Osteocyte (in vitro differentiated cells): Measurements from ENCODE around the gene MYO10. TPM values are rescaled to one million over a fixed set of nuclear protein-coding genes. Genes with fewer than 3 reads are reported as not detected.
"Not testable (repeated sequence)": the region's sequence is repeated elsewhere in the genome, so short reads cannot be mapped to it uniquely, and the experiment has no call there.

Experiments
- DNase-seq: peaks from one replicate; pipeline ENCODE4 v3.0.0; 2021; ENCODE audit warnings: mixed read lengths; ENCODE audit not compliant: unreplicated experiment; ENCODE audit errors: extremely low spot score
- H3K27ac Mint-ChIP-seq: one replicate; pipeline ENCODE4 v1.8.0; 2021; ENCODE audit warnings: mild to moderate bottlenecking, mixed read lengths; ENCODE audit not compliant: unreplicated experiment
- H3K27me3 Mint-ChIP-seq: one replicate; pipeline ENCODE4 v1.8.0; 2021; ENCODE audit warnings: mixed read lengths; ENCODE audit not compliant: unreplicated experiment
- H3K36me3 Mint-ChIP-seq: one replicate; pipeline ENCODE4 v1.8.0; 2021; ENCODE audit warnings: mixed read lengths; ENCODE audit not compliant: unreplicated experiment
- H3K4me1 Mint-ChIP-seq: one replicate; pipeline ENCODE4 v1.8.0; 2021; ENCODE audit warnings: mixed read lengths; ENCODE audit not compliant: unreplicated experiment
- H3K4me3 Mint-ChIP-seq: one replicate; pipeline ENCODE4 v1.8.0; 2021; ENCODE audit warnings: mild to moderate bottlenecking, moderate library complexity, mixed read lengths; ENCODE audit not compliant: unreplicated experiment
- H3K9me3 Mint-ChIP-seq: one replicate; pipeline ENCODE4 v1.8.0; 2021; ENCODE audit warnings: mixed read lengths; ENCODE audit not compliant: unreplicated experiment
- total RNA-seq: library from RNA; stranded (reverse); gene quantifications from 2 replicates; pipeline ENCODE4 v1.2.1, GENCODE V29; 2021
- TF ChIP-seq, protein P1 (sequence below): fragments of 200-600 bp; sonication (generic); IDR thresholded peaks from 2 replicates; pipeline ENCODE4 v1.5.0; 2021; ENCODE audit warnings: antibody characterized with exemption, mild to moderate bottlenecking, moderate library complexity

MYO10 gene
- total RNA-seq, 1 donor from 2014 or later, result 87.8 TPM

- no peaks in the 10 kb centered on the region for H3K9me3 Mint-ChIP-seq
- peaks cover 43% of the 10 kb centered on the region for H3K36me3 Mint-ChIP-seq
- no peak for DNase-seq
- peak overlapping the region; percentile 10 for H3K27ac Mint-ChIP-seq
- no peaks in the 10 kb centered on the region for H3K27me3 Mint-ChIP-seq
- H3K4me1 Mint-ChIP-seq, result peaks cover 44% of the 10 kb centered on the region
- TF ChIP-seq, protein P1, sequence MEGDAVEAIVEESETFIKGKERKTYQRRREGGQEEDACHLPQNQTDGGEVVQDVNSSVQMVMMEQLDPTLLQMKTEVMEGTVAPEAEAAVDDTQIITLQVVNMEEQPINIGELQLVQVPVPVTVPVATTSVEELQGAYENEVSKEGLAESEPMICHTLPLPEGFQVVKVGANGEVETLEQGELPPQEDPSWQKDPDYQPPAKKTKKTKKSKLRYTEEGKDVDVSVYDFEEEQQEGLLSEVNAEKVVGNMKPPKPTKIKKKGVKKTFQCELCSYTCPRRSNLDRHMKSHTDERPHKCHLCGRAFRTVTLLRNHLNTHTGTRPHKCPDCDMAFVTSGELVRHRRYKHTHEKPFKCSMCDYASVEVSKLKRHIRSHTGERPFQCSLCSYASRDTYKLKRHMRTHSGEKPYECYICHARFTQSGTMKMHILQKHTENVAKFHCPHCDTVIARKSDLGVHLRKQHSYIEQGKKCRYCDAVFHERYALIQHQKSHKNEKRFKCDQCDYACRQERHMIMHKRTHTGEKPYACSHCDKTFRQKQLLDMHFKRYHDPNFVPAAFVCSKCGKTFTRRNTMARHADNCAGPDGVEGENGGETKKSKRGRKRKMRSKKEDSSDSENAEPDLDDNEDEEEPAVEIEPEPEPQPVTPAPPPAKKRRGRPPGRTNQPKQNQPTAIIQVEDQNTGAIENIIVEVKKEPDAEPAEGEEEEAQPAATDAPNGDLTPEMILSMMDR, result no peak
- H3K4me3 Mint-ChIP-seq, result no peak overlapping the region
Measured at GRCh38 chr5:16740811-16741392, 195.2 kb downstream of the MYO10 start.

DNA sequence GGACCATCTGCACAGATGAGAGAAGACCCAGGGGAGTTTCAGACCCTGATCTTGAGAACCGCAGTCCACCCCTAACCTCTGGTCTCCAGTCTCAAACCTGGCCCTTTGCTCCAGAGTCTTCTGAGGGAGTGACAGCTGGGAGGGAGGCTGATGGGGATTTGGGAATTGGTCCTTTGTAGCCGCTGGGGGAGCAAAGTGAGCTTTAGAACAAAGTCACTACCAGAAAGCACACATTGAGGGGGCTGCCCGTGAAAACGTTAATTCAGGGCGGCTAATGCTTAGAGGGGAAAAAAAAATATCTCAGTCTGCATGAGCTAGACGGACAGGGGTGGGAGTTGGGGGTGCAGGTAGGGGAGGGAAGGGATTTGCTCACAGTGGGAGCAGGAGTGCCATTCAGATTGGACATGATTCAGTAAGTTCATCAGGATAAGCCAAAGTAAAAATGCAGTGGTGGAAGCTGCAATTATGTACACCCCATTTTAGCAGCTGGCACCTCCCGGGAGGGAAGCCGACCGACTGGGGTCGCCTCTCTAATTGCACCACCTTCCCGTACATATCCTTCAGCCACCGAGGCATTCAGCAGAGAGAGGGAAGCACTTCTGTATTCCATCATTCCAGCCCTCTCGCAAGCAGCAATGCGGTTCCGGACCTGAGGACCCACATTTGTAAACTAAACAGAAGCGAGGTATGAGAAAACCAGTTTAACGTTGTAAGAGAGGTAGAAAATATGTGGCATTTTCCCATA lies 195.8 kb downstream of the MYO10 start:
- no peak for DNase-seq
- Mint-ChIP-seq H3K4me1 (peaks cover 48% of the 10 kb centered on the region), H3K4me3 (no peak overlapping the region)

GRCh38 chr5:16738393-16738792 lies 197.7 kb downstream of the MYO10 start:
- not testable (repeated sequence) for H3K4me3 Mint-ChIP-seq, H3K27ac Mint-ChIP-seq, DNase-seq, H3K9me3 Mint-ChIP-seq, H3K27me3 Mint-ChIP-seq
- Mint-ChIP-seq H3K36me3 (peaks cover 42% of the 10 kb centered on the region), H3K4me1 (peaks cover 48% of the 10 kb centered on the region)

More for the DNA sequence above, 195.8 kb downstream of the MYO10 start:
- peaks cover 43% of the 10 kb centered on the region for H3K36me3 Mint-ChIP-seq
- H3K27ac Mint-ChIP-seq, result peak overlapping the region; percentile 27
- no peaks in the 10 kb centered on the region for H3K9me3 Mint-ChIP-seq
- TF ChIP-seq, protein P1, result no peak
- H3K27me3 Mint-ChIP-seq, result no peaks in the 10 kb centered on the region

DNA sequence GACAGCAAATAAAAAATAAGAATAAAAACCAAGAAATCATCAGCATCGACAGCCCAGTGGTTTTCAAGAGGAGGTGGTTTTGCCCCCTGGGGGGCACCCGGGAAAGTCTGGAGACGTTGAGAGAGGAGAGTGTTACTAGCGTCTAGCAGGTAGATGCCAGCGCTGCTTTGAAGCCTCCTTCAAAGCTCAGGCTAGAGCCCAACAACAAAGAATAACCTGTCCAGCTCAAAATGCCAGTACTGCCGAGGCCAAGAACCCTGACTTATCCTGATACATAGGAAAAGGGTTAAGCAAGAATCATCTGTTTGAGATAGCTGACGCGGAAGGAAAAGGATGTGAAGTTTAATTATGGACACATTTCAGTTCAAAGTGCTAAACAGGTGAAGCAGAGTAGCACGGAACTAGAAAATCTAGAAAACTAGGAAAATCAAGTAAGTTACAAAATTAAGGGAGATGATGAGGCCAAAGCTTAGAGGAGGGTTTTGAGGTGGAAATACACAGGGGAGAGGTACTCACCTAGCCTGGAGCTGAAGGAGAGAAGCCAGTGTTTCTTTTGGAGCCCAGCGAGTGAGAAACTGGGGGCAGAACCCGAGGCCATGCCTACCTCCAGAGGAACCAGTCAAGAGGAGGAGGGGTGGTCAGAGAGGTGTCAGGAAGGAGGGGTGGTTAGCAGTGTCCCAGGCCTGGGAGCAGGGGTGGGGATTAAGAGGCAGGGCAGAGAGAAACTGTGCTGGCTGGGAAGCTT lies 198.3 kb downstream of the MYO10 start:
- DNase-seq, result no peak
- H3K27ac Mint-ChIP-seq, result peak overlapping the region; percentile 45
- H3K4me1 Mint-ChIP-seq, result peaks cover 44% of the 10 kb centered on the region
- no peak overlapping the region for H3K4me3 Mint-ChIP-seq
- H3K27me3 Mint-ChIP-seq, result no peaks in the 10 kb centered on the region
- TF ChIP-seq, protein P1, result no peak
- no peaks in the 10 kb centered on the region for H3K9me3 Mint-ChIP-seq
- H3K36me3 Mint-ChIP-seq, result peaks cover 45% of the 10 kb centered on the region

DNA sequence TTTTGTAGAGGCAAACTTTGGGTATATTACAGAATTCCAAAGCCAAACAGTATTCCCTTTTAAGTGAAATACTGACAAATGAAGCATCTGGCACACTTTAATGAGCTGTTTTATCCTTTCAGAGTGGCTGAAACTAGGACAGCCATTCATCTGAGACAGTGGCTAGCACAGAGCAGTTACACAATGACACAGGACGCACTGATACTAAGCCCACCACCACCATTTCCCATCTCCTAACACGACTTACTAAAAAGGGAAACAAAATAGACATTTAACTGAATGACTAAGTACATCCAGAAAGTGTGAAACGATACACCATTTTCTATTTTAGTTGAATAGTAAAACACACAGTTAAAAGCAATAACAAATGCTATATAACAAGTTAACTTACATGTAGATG lies 198.9 kb downstream of the MYO10 start:
- Mint-ChIP-seq H3K36me3 (peaks cover 48% of the 10 kb centered on the region), H3K4me3 (no peak overlapping the region), H3K9me3 (no peaks in the 10 kb centered on the region), H3K27ac (peak overlapping the region; percentile 8), H3K4me1 (peaks cover 43% of the 10 kb centered on the region), H3K27me3 (no peaks in the 10 kb centered on the region)
- TF ChIP-seq, protein P1, result no peak
- no peak for DNase-seq
